HepG2 (cell line): ENCODE data around the gene EPC2. TPM values are rescaled to one million over a fixed set of nuclear protein-coding genes. Genes with fewer than 3 reads are reported as not detected.

Experiments used
- ATAC-seq: fragments of 200-7000 bp; cut with Tn5 transposase; 3 replicates; pipeline ENCODE4 v1.9.1; 2020; ENCODE audit warnings: mild to moderate bottlenecking, moderate library complexity
- BruUV-seq: library from RNA; stranded (reverse); fragments of 400-500 nt; replicated peaks from 2 replicates; lab custom pipeline; 2021; lab: Mats Ljungman, UMichigan
- CTCF ChIA-PET: fragments of 300-600 bp; formaldehyde crosslinking; extraction: SDS; loops from one replicate; lab custom pipeline; 2021; ENCODE audit warnings: low total read pairs, inconsistent platforms, low intra/inter-chr PET ratio; lab: Yijun Ruan, JAX
- POLR2A ChIA-PET: fragments of 350-600 bp; sonication (Branson Sonifier 250); formaldehyde crosslinking; loops from one replicate; lab custom pipeline; 2020; ENCODE audit warnings: antibody characterized with exemption, inconsistent platforms; lab: Yijun Ruan, JAX
- DNase-seq: peaks from one replicate; pipeline ENCODE4 v3.0.0-alpha.2; 2015; ENCODE audit warnings: low spot score
- FAIRE-seq: peaks from 3 replicates; lab custom pipeline; 2011; peaks lifted over from hg19 to GRCh38; lab: Jason Lieb, UNC
- H2AFZ ChIP-seq: one replicate; pipeline ENCODE4 v1.6.1; 2011; ENCODE audit warnings: low read length, inconsistent platforms
- H3K27ac ChIP-seq: fragments of 300-600 bp; 3 replicates; pipeline ENCODE4 v1.8.0; 2011; ENCODE audit warnings: mixed run types, mild to moderate bottlenecking, mixed read lengths, low read length, inconsistent platforms; ENCODE audit not compliant: insufficient read depth; ENCODE audit errors: extremely low read length
- H3K27me3 ChIP-seq, 2 experiments: fragments of 200-600 bp in 1 of 2; 2 replicates in 1 of 2; 3 replicates in 1 of 2; pipeline versions ENCODE4 v1.6.0 to v1.8.0; 2011; ENCODE audit warnings: low read length in 2 of 2, mild to moderate bottlenecking in 2 of 2, moderate library complexity in 2 of 2, inconsistent platforms in 1 of 2; ENCODE audit not compliant: insufficient read depth in 2 of 2, control insufficient read depth in 1 of 2
- H3K36me3 ChIP-seq, 2 experiments: fragments of 200-600 bp in 1 of 2; replicated peaks in 1 of 2; 2 replicates in 1 of 2; 3 replicates in 1 of 2; pipeline versions ENCODE4 v1.5.1 to v1.8.0; 2011; ENCODE audit warnings: low read length in 2 of 2, inconsistent platforms in 1 of 2; ENCODE audit not compliant: insufficient read depth in 2 of 2, control insufficient read depth in 1 of 2
- H3K4me1 ChIP-seq: 2 replicates; pipeline ENCODE4 v1.5.1; 2012; ENCODE audit warnings: low read length, inconsistent platforms; ENCODE audit not compliant: insufficient read depth
- H3K4me2 ChIP-seq: 2 replicates; pipeline ENCODE4 v1.6.0; 2011; ENCODE audit warnings: low read depth, low read length, inconsistent platforms
- H3K4me3 ChIP-seq, 3 experiments: fragments of 200-600 bp in 1 of 3; sonication (generic), shearing (Covaris generic) in 1 of 3; replicated peaks in 1 of 3; 2 replicates each; pipeline ENCODE4 v1.5.1; 2011 to 2016; ENCODE audit warnings: low read length in 3 of 3, inconsistent platforms in 2 of 3, low read depth in 2 of 3, mild to moderate bottlenecking in 2 of 3, control low read depth in 1 of 3, mixed read lengths in 1 of 3; ENCODE audit not compliant: insufficient read depth in 1 of 3
- H3K79me2 ChIP-seq: one replicate; pipeline ENCODE4 v1.6.1; 2011; ENCODE audit warnings: low read length, inconsistent platforms; ENCODE audit not compliant: insufficient read depth
- H3K9ac ChIP-seq: 2 replicates; pipeline ENCODE4 v1.6.0; 2011; ENCODE audit warnings: mild to moderate bottlenecking, low read depth, low read length, inconsistent platforms; ENCODE audit not compliant: insufficient read depth
- H3K9me3 ChIP-seq: 2 replicates; pipeline ENCODE4 v1.5.1; 2012; ENCODE audit warnings: mild to moderate bottlenecking, low read length
- H4K20me1 ChIP-seq: 2 replicates; pipeline ENCODE4 v1.6.0; 2011; ENCODE audit warnings: inconsistent platforms, mild to moderate bottlenecking, low read length, moderate library complexity; ENCODE audit not compliant: insufficient read depth
- CHD2 ChIP-seq: IDR thresholded peaks from 2 replicates; pipeline ENCODE4 v1.6.1; 2011; ENCODE audit warnings: low read depth, low read length, improper control_type of control experiment
- CREB1 ChIP-seq, 2 experiments: fragments of 450-650 bp in 1 of 2; IDR thresholded peaks; 2 replicates each; pipeline ENCODE4 v1.6.1; 2016 to 2017; ENCODE audit warnings: control low read depth in 1 of 2, mild to moderate bottlenecking in 1 of 2, missing compliant biosample characterization in 1 of 2, missing genetic modification characterization in 1 of 2
- CREM ChIP-seq, 2 experiments: sonication (generic) in 1 of 2; formaldehyde crosslinking in 1 of 2; IDR thresholded peaks; 2 replicates each; pipeline versions ENCODE4 v1.4.0 to v1.6.1; 2016 to 2020; ENCODE audit warnings: antibody characterized with exemption in 1 of 2, mild to moderate bottlenecking in 1 of 2, missing genetic modification reagents in 1 of 2
- ELF1 ChIP-seq: sonication (generic); formaldehyde crosslinking; IDR thresholded peaks from 2 replicates; pipeline ENCODE4 v1.4.0; 2020; ENCODE audit warnings: missing genetic modification reagents
- HDAC6 ChIP-seq: fragments of 200-600 bp; sonication (generic); IDR thresholded peaks from 2 replicates; pipeline ENCODE4 v1.7.0; 2017; ENCODE audit warnings: mild to moderate bottlenecking, antibody characterized with exemption, low read length, low read depth
- NKX3-1 ChIP-seq: sonication (generic); formaldehyde crosslinking; IDR thresholded peaks from 2 replicates; pipeline ENCODE4 v1.5.0; 2020; ENCODE audit warnings: missing genetic modification reagents
- PRMT3 ChIP-seq: sonication (generic); formaldehyde crosslinking; IDR thresholded peaks from 2 replicates; pipeline ENCODE4 v1.8.1; 2022; ENCODE audit warnings: low read depth, mild to moderate bottlenecking, moderate library complexity, missing genetic modification reagents, borderline replicate concordance
- TARDBP ChIP-seq: sonication (generic); formaldehyde crosslinking; IDR thresholded peaks from 2 replicates; pipeline ENCODE4 v1.8.0; 2022; ENCODE audit warnings: mild to moderate bottlenecking, missing genetic modification reagents
- ZNF644 ChIP-seq: IDR thresholded peaks from 2 replicates; pipeline ENCODE4 v1.6.1; 2016; ENCODE audit warnings: low read depth
- whole genome bisulfite sequencing: methylation state at CpG from one replicate; pipeline ENCODE4 v1.1.6; 2017; ENCODE audit warnings: low lambda C conversion rate; 5-methylcytosine and 5-hydroxymethylcytosine counted together
- in situ Hi-C: cut with HindIII; loops from 2 replicates; pipeline ENCODE4 v1.10.0; 2017; ENCODE audit warnings: low pct_unique_long_range_greater_than_20kb; ENCODE audit not compliant: extremely low pct_ligation_motif_present
- intact Hi-C: fragments of 100-400 bp; cut with micrococcal nuclease; formaldehyde crosslinking; loops from one replicate; pipeline ENCODE4 v1.10.0; 2022; ENCODE audit not compliant: unreplicated experiment
- polyA plus RNA-seq, 8 experiments: library from polyadenylated mRNA; depleted of rRNA in 3 of 8; stranded (reverse) in 7 of 8; unstranded in 1 of 8; fragments of >200 nt; fragmentation: Illumina TruSeq in 4 of 8; extraction: Trizol in 4 of 8; gene quantifications; 2 replicates each; pipeline versions ENCODE4 v1.2.1 to v1.2.3, GENCODE V29; 2011 to 2016; ENCODE audit warnings: low read depth in 4 of 8, missing spikeins in 1 of 8, mixed read lengths in 1 of 8; ENCODE audit not compliant: insufficient read depth in 1 of 8
- total RNA-seq, 5 experiments: library from RNA; depleted of rRNA; stranded (reverse); fragments of >200 nt; fragmentation: Illumina TruSeq; extraction: Trizol; gene quantifications; 2 replicates each; pipeline ENCODE4 v1.2.3, GENCODE V29; 2016; ENCODE audit warnings: low read depth in 1 of 5
- TF ChIP-seq, protein P1 (sequence below): IDR thresholded peaks from 2 replicates; pipeline ENCODE4 v1.6.1; 2016; ENCODE audit warnings: low read depth, control low read depth
- TF ChIP-seq, protein P2 (sequence below): sonication (generic); formaldehyde crosslinking; IDR thresholded peaks from 2 replicates; pipeline ENCODE4 v1.5.0; 2020; ENCODE audit warnings: missing genetic modification reagents, mild to moderate bottlenecking, borderline replicate concordance
- TF ChIP-seq, protein P3 (sequence below): sonication (generic); formaldehyde crosslinking; IDR thresholded peaks from 2 replicates; pipeline ENCODE4 v1.5.0; 2020; ENCODE audit warnings: missing genetic modification reagents
- TF ChIP-seq, protein P4 (sequence below): sonication (generic); formaldehyde crosslinking; IDR thresholded peaks from 2 replicates; pipeline ENCODE4 v1.8.0; 2022; ENCODE audit warnings: mild to moderate bottlenecking, missing genetic modification reagents, borderline replicate concordance
- TF ChIP-seq, protein P5 (sequence below): sonication (generic); formaldehyde crosslinking; IDR thresholded peaks from 2 replicates; pipeline ENCODE4 v1.9.0; 2022; ENCODE audit warnings: missing genetic modification reagents, mild to moderate bottlenecking, borderline replicate concordance

EPC2 gene
- total and polyA plus RNA-seq, 2 of the 13 experiments (the other 11 are each of a cell fraction or from before 2014, with no cell fraction given): 20.5 to 22.0 TPM

DNA sequence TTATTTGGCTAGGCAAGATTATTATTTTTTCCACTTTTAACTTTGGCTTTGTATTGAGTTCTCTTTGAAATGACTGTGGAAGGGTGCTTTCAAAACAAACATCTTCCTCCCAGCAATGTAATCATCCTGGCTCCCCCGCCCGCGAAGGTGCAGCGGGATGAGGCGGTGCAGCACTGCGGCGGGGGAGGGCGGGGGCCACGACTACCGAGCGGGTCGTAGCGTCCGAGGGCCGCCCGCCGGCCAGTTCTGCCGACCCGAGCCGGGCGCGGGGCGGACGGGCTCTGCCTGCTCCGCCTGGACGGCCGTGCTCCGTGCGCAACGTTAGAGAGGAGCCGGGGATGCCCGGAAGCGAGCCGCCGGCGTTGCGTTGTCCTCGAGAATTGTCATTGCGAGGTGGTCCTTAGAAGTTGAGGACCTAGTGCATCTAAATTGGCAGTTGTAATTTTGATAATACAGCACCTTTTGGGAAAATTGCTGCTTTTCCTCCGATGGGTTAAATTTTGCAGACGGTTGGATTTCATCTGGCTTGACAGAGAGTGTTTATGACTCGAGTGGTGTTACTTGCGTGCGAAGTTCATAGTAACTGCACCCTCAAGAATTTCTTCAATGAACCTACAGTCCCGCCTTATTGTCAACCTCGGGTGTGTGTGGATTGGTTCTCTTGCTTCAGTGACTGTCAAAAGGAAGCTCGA is 1.1 kb downstream of the EPC2 start (continued):
- TF ChIP-seq HDAC6 (no peak), PRMT3 (no peak), ZNF644 (CRISPR knock-in tag) (no peak), ELF1 (CRISPR knock-in tag) (no peak), CHD2 (no peak)
- TF ChIP-seq, protein P1, sequence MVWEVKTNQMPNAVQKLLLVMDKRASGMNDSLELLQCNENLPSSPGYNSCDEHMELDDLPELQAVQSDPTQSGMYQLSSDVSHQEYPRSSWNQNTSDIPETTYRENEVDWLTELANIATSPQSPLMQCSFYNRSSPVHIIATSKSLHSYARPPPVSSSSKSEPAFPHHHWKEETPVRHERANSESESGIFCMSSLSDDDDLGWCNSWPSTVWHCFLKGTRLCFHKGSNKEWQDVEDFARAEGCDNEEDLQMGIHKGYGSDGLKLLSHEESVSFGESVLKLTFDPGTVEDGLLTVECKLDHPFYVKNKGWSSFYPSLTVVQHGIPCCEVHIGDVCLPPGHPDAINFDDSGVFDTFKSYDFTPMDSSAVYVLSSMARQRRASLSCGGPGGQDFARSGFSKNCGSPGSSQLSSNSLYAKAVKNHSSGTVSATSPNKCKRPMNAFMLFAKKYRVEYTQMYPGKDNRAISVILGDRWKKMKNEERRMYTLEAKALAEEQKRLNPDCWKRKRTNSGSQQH: peak; percentile 61; the same call in 1 of the 2 replicates
- TF ChIP-seq, protein P2, sequence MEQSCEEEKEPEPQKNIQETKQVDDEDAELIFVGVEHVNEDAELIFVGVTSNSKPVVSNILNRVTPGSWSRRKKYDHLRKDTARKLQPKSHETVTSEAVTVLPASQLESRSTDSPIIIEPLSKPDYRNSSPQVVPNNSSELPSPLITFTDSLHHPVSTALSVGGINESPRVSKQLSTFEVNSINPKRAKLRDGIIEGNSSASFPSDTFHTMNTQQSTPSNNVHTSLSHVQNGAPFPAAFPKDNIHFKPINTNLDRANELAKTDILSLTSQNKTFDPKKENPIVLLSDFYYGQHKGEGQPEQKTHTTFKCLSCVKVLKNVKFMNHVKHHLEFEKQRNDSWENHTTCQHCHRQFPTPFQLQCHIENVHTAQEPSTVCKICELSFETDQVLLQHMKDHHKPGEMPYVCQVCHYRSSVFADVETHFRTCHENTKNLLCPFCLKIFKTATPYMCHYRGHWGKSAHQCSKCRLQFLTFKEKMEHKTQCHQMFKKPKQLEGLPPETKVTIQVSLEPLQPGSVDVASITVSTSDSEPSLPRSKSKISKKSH (CRISPR knock-in tag): no peak
- TF ChIP-seq, protein P3, sequence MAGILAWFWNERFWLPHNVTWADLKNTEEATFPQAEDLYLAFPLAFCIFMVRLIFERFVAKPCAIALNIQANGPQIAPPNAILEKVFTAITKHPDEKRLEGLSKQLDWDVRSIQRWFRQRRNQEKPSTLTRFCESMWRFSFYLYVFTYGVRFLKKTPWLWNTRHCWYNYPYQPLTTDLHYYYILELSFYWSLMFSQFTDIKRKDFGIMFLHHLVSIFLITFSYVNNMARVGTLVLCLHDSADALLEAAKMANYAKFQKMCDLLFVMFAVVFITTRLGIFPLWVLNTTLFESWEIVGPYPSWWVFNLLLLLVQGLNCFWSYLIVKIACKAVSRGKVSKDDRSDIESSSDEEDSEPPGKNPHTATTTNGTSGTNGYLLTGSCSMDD (CRISPR knock-in tag): no peak

DNA sequence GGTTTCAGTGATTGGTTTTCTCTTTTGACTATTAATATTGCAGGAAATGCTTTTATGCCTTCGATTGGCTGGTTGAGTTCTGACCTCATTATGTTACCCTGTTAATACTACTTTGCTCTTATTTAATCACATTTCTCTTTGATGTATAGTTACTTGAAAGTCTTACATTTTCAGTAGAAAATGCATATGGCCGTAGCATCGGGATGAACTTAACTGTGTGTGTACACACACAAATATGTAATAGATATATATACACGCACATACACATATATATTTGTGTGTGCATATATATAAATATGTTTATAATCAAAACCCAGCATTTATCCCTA is 1.6 kb downstream of the EPC2 start:
- intact Hi-C loops (loop anchor here (10.0 kb wide), 2 partner anchors 801 to 939 kb away; partner anchors contain the start of genes ACVR2A and MMADHC), in situ Hi-C loops (loop anchor here (25.0 kb wide), 1 partner anchor 341 kb away; no protein-coding TSS in a partner anchor)
- DNase-seq (no peak), ATAC-seq (no peak), FAIRE-seq (no peak)
- peaks cover 58% of the 10 kb centered on the region for H3K79me2 ChIP-seq
- peak overlapping the region; percentile 93 for H3K9ac ChIP-seq
- 16% methylated on average over 4 of the region's 4 CpGs for WGBS
- peaks cover 34% of the 10 kb centered on the region for H4K20me1 ChIP-seq
- H3K36me3 ChIP-seq: no peaks in the 10 kb centered on the region
- POLR2A ChIA-PET: interaction anchor here (1.1 to 1.8 kb wide), 3 partner anchors 20 to 625 kb away, joined by 3 to 13 read pairs (median 6); partner anchors contain the start of genes MBD5 and ORC4
- H3K9me3 ChIP-seq: no peaks in the 10 kb centered on the region
- peak overlapping the region; percentile 57 for H3K27ac ChIP-seq
- H3K27me3 ChIP-seq: peaks cover 0 to 6% of the 10 kb centered on the region in 2 experiments; a peak in 3 of 5 replicates
- H3K4me1 ChIP-seq: peaks cover 45% of the 10 kb centered on the region
- H3K4me3 ChIP-seq: peak overlapping the region; percentile 91 to 94 (median 93)
- no peak overlapping the region for H2AFZ ChIP-seq
- peak overlapping the region; percentile 73 for H3K4me2 ChIP-seq
- TSS peak; percentile 60 for BruUV-seq
- CTCF ChIA-PET: no interaction called here
- TF ChIP-seq, protein P4, sequence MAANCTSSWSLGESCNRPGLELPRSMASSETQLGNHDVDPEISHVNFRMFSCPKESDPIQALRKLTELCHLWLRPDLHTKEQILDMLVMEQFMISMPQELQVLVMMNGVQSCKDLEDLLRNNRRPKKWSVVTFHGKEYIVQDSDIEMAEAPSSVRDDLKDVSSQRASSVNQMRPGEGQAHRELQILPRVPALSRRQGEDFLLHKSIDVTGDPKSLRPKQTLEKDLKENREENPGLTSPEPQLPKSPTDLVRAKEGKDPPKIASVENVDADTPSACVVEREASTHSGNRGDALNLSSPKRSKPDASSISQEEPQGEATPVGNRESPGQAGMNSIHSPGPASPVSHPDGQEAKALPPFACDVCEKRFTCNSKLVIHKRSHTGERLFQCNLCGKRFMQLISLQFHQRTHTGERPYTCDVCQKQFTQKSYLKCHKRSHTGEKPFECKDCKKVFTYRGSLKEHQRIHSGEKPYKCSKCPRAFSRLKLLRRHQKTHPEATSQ (CRISPR knock-in tag): 0 out of 2 replicates have a peak, but pooled peaks have one; percentile 23
- TF ChIP-seq NKX3-1 (CRISPR knock-in tag) (no peak), CREM (IDR thresholded peaks at IDR 0.05) (peak; percentile 34; the same call in 1 of the 2 replicates), CREM (CRISPR knock-in tag; IDR thresholded peaks at IDR 0.05) (no peak), CREB1 (IDR thresholded peaks at IDR 0.05) (0 out of 2 replicates have a peak, but pooled peaks have one; percentile 20), CREB1 (CRISPR knock-in tag; IDR thresholded peaks at IDR 0.05) (no peak), TARDBP (CRISPR knock-in tag) (0 out of 2 replicates have a peak, but pooled peaks have one; percentile 17)
- TF ChIP-seq, protein P5, sequence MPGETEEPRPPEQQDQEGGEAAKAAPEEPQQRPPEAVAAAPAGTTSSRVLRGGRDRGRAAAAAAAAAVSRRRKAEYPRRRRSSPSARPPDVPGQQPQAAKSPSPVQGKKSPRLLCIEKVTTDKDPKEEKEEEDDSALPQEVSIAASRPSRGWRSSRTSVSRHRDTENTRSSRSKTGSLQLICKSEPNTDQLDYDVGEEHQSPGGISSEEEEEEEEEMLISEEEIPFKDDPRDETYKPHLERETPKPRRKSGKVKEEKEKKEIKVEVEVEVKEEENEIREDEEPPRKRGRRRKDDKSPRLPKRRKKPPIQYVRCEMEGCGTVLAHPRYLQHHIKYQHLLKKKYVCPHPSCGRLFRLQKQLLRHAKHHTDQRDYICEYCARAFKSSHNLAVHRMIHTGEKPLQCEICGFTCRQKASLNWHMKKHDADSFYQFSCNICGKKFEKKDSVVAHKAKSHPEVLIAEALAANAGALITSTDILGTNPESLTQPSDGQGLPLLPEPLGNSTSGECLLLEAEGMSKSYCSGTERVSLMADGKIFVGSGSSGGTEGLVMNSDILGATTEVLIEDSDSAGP: no peak
